Left hindlimb (tissue), 1 donor: ENCODE measurements around the gene ERCC6L2.

Experiments
- DNase-seq: peaks from one replicate; pipeline ENCODE4 v3.0.0-alpha.2; 2018

ERCC6L2 gene

GRCh38 chr9:95870906-95871305 lies 4.6 kb upstream of the ERCC6L2 start:
- DNase-seq, result no peak

GRCh38 chr9:95874303-95874988 lies 1.0 kb upstream of the ERCC6L2 start:
- DNase-seq, result no peak

- DNase-seq, result peak; percentile 74
Measured at GRCh38 chr9:95874989-95875304, 544 bp upstream of the ERCC6L2 start.

GRCh38 chr9:95876138-95876444 lies 600 bp downstream of the ERCC6L2 start:
- DNase-seq, result no peak

- no peak for DNase-seq
Measured at GRCh38 chr9:95876595-95876994, 1.1 kb downstream of the ERCC6L2 start.

- no peak for DNase-seq
Measured at GRCh38 chr9:95877984-95878383, 2.5 kb downstream of the ERCC6L2 start.

GRCh38 chr9:95879591-95879990 lies 4.1 kb downstream of the ERCC6L2 start:
- no peak for DNase-seq

GRCh38 chr9:95880021-95880690 lies 4.7 kb downstream of the ERCC6L2 start:
- DNase-seq, result no peak

- no peak for DNase-seq
Measured at GRCh38 chr9:95887926-95888497, 12.5 kb downstream of the ERCC6L2 start.

GRCh38 chr9:95890594-95890993 lies 15.1 kb downstream of the ERCC6L2 start:
- no peak for DNase-seq

- no peak for DNase-seq
Measured at GRCh38 chr9:95891067-95891671, 15.7 kb downstream of the ERCC6L2 start.

- DNase-seq, result no peak
Measured at GRCh38 chr9:95892690-95893089, 17.2 kb downstream of the ERCC6L2 start.

GRCh38 chr9:95896580-95896979 lies 21.1 kb downstream of the ERCC6L2 start:
- DNase-seq, result no peak

GRCh38 chr9:95901506-95901905 lies 26.0 kb downstream of the ERCC6L2 start:
- DNase-seq, result no peak

GRCh38 chr9:95903398-95903797 lies 27.9 kb downstream of the ERCC6L2 start:
- DNase-seq, result no peak

- DNase-seq, result no peak
Measured at GRCh38 chr9:95907794-95908193, 32.3 kb downstream of the ERCC6L2 start.

- no peak for DNase-seq
Measured at GRCh38 chr9:95910023-95910707, 34.7 kb downstream of the ERCC6L2 start.

GRCh38 chr9:95910770-95911340 lies 35.4 kb downstream of the ERCC6L2 start:
- DNase-seq, result no peak

GRCh38 chr9:95912773-95913172 lies 37.3 kb downstream of the ERCC6L2 start:
- DNase-seq, result no peak

GRCh38 chr9:95920017-95920416 lies 44.5 kb downstream of the ERCC6L2 start:
- no peak for DNase-seq

- DNase-seq, result no peak
Measured at GRCh38 chr9:95923794-95924193, 48.3 kb downstream of the ERCC6L2 start.

GRCh38 chr9:95924987-95925386 lies 49.5 kb downstream of the ERCC6L2 start:
- no peak for DNase-seq

GRCh38 chr9:95927271-95928004 lies 51.9 kb downstream of the ERCC6L2 start:
- no peak for DNase-seq
